Stomach (tissue), 9 donors: ENCODE measurements around the gene DUS3L. TPM values are rescaled to one million over a fixed set of nuclear protein-coding genes. Genes with fewer than 3 reads are reported as not detected.

Source experiments
- DNase-seq, 2 donors: peaks; one replicate each; pipeline versions ENCODE4 v3.0.0 to v3.0.0-alpha.2; 2013 to 2019
- H3K27ac ChIP-seq, 5 donors: fragments of 200-600 bp in 4 of 5; sonication (generic) in 4 of 5; one replicate each; pipeline ENCODE4 v1.5.1; 2013 to 2019; ENCODE audit warnings: mild to moderate bottlenecking in 1 of 5, moderate library complexity in 1 of 5
- H3K27me3 ChIP-seq, 3 donors: fragments of 200-600 bp; sonication (generic); one replicate each; pipeline ENCODE4 v1.5.1; 2017 to 2019; ENCODE audit warnings: mixed run types in 1 of 3
- H3K36me3 ChIP-seq, 4 donors: fragments of 200-600 bp; sonication (generic); 1 replicate in 3 of 4; 2 replicates in 1 of 4; pipeline ENCODE4 v1.5.1; 2016 to 2019
- H3K4me1 ChIP-seq, 4 donors: fragments of 200-600 bp; sonication (generic); one replicate each; pipeline ENCODE4 v1.5.1; 2016 to 2019
- H3K4me3 ChIP-seq, 4 donors: fragments of 200-600 bp; sonication (generic) in 3 of 4; one replicate each; pipeline ENCODE4 v1.5.1; 2016 to 2019; ENCODE audit warnings: mild to moderate bottlenecking in 1 of 4
- H3K9me3 ChIP-seq, 4 donors: fragments of 200-600 bp; sonication (generic); one replicate each; pipeline ENCODE4 v1.5.1; 2016 to 2019
- EP300 ChIP-seq: sonication (generic); formaldehyde crosslinking; IDR thresholded peaks from one replicate; pipeline ENCODE4 v1.6.1; 2017; ENCODE audit warnings: antibody characterized with exemption
- POLR2A ChIP-seq, 4 donors: fragments of 450-650 bp; IDR thresholded peaks; one replicate each; pipeline ENCODE4 v1.6.1; 2016; ENCODE audit warnings: antibody characterized with exemption in 4 of 4, control low read depth in 2 of 4, mild to moderate bottlenecking in 1 of 4, moderate library complexity in 1 of 4
- POLR2AphosphoS5 ChIP-seq, 3 donors: sonication (generic); formaldehyde crosslinking; IDR thresholded peaks; one replicate each; pipeline ENCODE4 v1.6.1; 2016; ENCODE audit warnings: antibody characterized with exemption in 3 of 3
- WGBS, 5 donors: extraction: QIAGEN DNeasy Blood & Tissue Kit in 3 of 5; methylation state at CpG; one replicate each; pipeline versions ENCODE4 v1.1.5 to v1.1.7; 2013 to 2018; 5-methylcytosine and 5-hydroxymethylcytosine counted together
- intact Hi-C: fragments of 100-400 bp; cut with DNase I; formaldehyde crosslinking; loops from one replicate; pipeline ENCODE4 v1.15.1; 2023; ENCODE audit warnings: low total_unique reads
- polyA plus RNA-seq, 3 donors: library from polyadenylated mRNA; stranded (reverse); fragments of 200-250 nt; gene quantifications; one replicate each; pipeline ENCODE4 v1.2.3, GENCODE V29; 2013
- total RNA-seq, 5 donors: library from RNA; depleted of rRNA; stranded (reverse); fragments of >200 nt; gene quantifications; one replicate each; pipeline versions ENCODE4 v1.1.0 to v1.2.3, GENCODE V29; 2014 to 2016
- TF ChIP-seq, protein P1 (sequence below), 7 experiments: fragments of 450-650 bp in 4 of 7; fragments of 200-600 bp in 3 of 7; sonication (generic) in 3 of 7; IDR thresholded peaks; one replicate each; pipeline ENCODE4 v1.5.1; 2016 to 2019; ENCODE audit warnings: antibody characterized with exemption in 7 of 7, control low read depth in 2 of 7, mild to moderate bottlenecking in 1 of 7
- donor health status: healthy with polysubstance abuse.
- donor health status: Bipolar disorder and iron deficiency.
- donor health status: healthy.

Gene DUS3L
- total and polyA plus RNA-seq, 8 donors, result 25.2 to 67.5 (median 46.7) TPM

DNA sequence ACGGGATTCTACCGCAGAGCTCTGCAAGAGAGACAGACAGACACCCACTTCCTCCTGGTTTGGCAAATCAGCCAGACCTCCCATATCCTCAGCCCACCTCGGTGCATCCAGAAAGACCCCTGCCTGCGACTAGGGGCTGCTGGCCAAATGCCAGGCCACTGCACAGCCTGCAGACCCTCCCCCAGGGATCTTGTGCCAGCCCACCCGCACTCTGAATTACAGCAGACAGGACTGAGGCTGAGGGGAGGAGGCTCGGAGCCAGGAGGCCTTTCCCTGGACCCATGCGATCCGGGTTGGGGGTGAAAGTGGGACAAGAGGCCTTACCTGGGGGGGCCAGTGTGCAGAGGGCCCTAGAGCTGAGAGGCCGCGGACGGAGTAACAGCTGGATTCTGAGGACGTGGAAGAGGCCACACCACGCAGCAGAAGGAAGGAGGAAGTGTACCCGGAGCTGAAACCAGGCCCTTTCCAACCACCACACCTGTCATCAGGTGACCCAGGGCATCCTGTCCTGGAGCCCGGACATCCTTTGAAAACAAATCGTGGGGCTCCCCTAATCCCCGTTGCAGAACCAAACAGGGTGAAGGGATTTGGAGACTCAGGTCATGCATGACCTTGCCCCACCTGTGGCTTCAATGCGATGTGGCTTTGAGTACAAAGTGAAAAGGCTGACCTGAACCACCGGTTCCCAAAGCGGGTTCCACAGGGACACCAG, 47.5 kb upstream of the DUS3L start:
- Histone ChIP-seq H3K27ac (no peak overlapping the region), H3K4me1 (no peaks in the 10 kb centered on the region), H3K36me3 (peaks cover 0 to 6% (median 0%) of the 10 kb centered on the region in 4 donors), H3K9me3 (no peaks in the 10 kb centered on the region), H3K4me3 (no peak overlapping the region), H3K27me3 (no peaks in the 10 kb centered on the region)
- intact Hi-C loops, result no loop called here
- TF ChIP-seq POLR2AphosphoS5 (IDR thresholded peaks at IDR 0.05), result no peak
- no peak for TF ChIP-seq POLR2A (IDR thresholded peaks at IDR 0.05)
- TF ChIP-seq EP300, result no peak
- TF ChIP-seq, protein P1, sequence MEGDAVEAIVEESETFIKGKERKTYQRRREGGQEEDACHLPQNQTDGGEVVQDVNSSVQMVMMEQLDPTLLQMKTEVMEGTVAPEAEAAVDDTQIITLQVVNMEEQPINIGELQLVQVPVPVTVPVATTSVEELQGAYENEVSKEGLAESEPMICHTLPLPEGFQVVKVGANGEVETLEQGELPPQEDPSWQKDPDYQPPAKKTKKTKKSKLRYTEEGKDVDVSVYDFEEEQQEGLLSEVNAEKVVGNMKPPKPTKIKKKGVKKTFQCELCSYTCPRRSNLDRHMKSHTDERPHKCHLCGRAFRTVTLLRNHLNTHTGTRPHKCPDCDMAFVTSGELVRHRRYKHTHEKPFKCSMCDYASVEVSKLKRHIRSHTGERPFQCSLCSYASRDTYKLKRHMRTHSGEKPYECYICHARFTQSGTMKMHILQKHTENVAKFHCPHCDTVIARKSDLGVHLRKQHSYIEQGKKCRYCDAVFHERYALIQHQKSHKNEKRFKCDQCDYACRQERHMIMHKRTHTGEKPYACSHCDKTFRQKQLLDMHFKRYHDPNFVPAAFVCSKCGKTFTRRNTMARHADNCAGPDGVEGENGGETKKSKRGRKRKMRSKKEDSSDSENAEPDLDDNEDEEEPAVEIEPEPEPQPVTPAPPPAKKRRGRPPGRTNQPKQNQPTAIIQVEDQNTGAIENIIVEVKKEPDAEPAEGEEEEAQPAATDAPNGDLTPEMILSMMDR (IDR thresholded peaks at IDR 0.05), result no peak
- no peak for DNase-seq
- WGBS, 5 donors, result 52 to 76% (median 68%) methylated on average over 14 to 20 of the region's 20 CpGs

DNA sequence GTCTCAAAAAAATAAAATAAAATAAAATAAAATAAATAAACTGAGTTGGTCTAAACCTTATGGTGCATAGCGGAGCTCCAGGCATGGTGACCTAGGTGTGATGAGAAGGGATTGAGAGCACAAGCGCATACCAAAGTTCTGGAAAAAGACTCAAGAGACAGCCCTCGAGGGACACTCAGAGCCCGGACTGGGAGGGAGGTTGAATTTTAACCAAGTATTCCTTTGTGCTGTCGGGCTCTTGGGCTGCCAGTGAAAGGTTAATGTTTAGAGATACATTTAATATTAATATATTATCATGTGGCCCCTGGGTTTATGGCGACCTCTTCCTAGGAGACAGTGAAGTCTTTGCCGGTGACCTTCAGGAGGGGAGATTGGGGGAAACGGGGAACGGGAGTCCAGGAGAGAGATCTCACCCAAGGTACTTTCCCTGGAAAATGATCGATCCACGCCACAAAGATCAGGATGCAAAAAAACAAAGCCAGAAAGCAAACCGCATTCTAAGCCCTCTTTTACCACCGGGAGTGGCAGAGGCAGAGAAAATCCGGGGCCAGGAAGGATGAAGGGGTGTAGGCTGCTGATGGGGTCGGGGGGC, 46.9 kb upstream of the DUS3L start:
- DNase-seq, result no peak
- Histone ChIP-seq H3K4me1 (no peaks in the 10 kb centered on the region), H3K4me3 (no peak overlapping the region), H3K9me3 (no peaks in the 10 kb centered on the region), H3K27ac (no peak overlapping the region), H3K36me3 (no peaks in the 10 kb centered on the region), H3K27me3 (no peaks in the 10 kb centered on the region)
- intact Hi-C loops, result no loop called here
- 42 to 46% (median 42%) methylated on average over 14 to 15 of the region's 15 CpGs for WGBS, 5 donors
- TF ChIP-seq EP300 (no peak), POLR2A (IDR thresholded peaks at IDR 0.05) (no peak), POLR2AphosphoS5 (IDR thresholded peaks at IDR 0.05) (no peak)
- TF ChIP-seq, protein P1 (IDR thresholded peaks at IDR 0.05), result no peak

DNA sequence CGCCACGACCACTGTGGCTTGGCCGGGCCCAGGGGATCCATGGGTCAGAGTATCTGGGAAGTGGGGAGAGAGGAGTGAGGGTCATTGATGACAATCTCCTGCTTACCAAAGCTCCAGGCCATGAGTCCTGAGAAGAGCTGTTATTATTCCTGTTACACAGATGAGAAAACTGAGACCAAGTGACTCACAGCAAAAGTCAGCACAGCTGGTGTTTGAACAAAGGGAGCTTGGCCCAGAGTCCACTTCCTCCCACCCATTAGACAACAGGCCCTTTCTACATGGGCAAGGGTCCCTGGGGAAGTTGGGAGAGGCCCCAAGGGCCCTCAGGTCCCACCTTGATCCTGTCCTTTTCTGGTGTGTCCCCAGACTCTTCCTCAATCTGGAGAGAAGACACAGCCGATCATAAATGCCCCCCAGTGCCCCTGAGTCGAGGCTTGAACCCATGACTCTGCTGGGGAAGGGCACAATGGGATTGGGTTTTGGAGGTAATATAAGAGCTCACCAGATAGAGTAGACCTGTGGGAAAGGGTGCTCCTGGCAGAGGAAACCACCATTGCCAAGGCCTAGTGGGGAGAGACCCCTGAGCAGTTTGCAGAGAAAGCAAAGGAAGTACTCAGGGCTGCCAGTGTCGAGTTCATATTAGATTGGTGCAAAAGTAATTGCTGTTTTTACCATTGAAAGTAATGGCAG, 41.7 kb upstream of the DUS3L start:
- Histone ChIP-seq H3K4me1 (peaks cover 11 to 21% (median 19%) of the 10 kb centered on the region in 4 donors), H3K36me3 (no peaks in the 10 kb centered on the region), H3K4me3 (no peak overlapping the region), H3K27me3 (peaks cover 0 to 18% (median 0%) of the 10 kb centered on the region in 3 donors), H3K27ac (no peak overlapping the region), H3K9me3 (no peaks in the 10 kb centered on the region)
- intact Hi-C loops, result no loop called here
- TF ChIP-seq, protein P1 (IDR thresholded peaks at IDR 0.05), result no peak
- TF ChIP-seq POLR2AphosphoS5 (IDR thresholded peaks at IDR 0.05) (no peak), EP300 (no peak), POLR2A (IDR thresholded peaks at IDR 0.05) (no peak)
- DNase-seq, result no peak
- 80 to 91% (median 87%) methylated on average over 6 of the region's 6 CpGs for WGBS, 5 donors

DNA sequence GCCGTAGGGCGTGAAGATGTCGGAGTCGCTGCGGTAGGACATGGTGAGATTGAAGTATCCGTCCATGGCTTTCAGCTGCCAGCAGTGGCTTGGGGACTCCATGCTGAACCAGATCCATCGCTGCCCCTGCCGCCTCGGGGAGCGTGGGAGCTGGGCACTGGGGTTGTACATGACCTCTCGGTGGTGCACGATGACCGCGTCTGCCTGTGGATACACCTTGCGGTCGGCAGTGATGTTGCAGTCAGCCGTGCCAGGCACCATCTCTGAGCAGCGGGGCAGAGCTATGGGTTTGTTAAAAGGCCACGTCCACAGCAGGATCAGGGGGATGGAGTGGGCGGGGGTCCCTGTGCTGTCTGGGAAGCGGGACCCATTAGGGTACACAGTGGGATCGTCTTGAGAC, 41.1 kb upstream of the DUS3L start:
- Histone ChIP-seq H3K27me3 (peaks cover 0 to 18% (median 0%) of the 10 kb centered on the region in 3 donors), H3K9me3 (no peaks in the 10 kb centered on the region), H3K36me3 (no peaks in the 10 kb centered on the region), H3K4me1 (peaks cover 16 to 26% (median 24%) of the 10 kb centered on the region in 4 donors), H3K27ac (no peak overlapping the region), H3K4me3 (no peak overlapping the region)
- TF ChIP-seq EP300, result no peak
- no peak for TF ChIP-seq POLR2A (IDR thresholded peaks at IDR 0.05)
- TF ChIP-seq, protein P1 (IDR thresholded peaks at IDR 0.05), result no peak
- no peak for TF ChIP-seq POLR2AphosphoS5 (IDR thresholded peaks at IDR 0.05)
- no peak for DNase-seq
- 77 to 89% (median 82%) methylated on average over 17 to 22 of the region's 22 CpGs for WGBS, 5 donors
- intact Hi-C loops, result no loop called here
